SK-N-SH (cell line): Measurements from ENCODE around the gene CDH23.

ENCODE experiments used
- CHD2 ChIP-seq: fragments of 150-350 bp; IDR thresholded peaks from 2 replicates; pipeline ENCODE4 v1.6.1; 2018; ENCODE audit warnings: low read length; ENCODE audit not compliant: partially characterized antibody
- EP300 ChIP-seq, 2 experiments: IDR thresholded peaks; 2 replicates each; pipeline versions ENCODE4 v1.4.0 to v1.6.1; 2012; ENCODE audit warnings: borderline replicate concordance in 1 of 2, low read depth in 1 of 2, low read length in 1 of 2
- FOSL2 ChIP-seq: IDR thresholded peaks from 2 replicates; pipeline ENCODE4 v1.4.0; 2012; ENCODE audit warnings: low read depth, mild to moderate bottlenecking, moderate library complexity, borderline replicate concordance
- FOXM1 ChIP-seq: IDR thresholded peaks from 2 replicates; pipeline ENCODE4 v1.4.0; 2012; ENCODE audit warnings: low read depth, mild to moderate bottlenecking
- GABPA ChIP-seq: IDR thresholded peaks from 2 replicates; pipeline ENCODE4 v1.4.0; 2012; ENCODE audit warnings: low read depth, mild to moderate bottlenecking
- JUND ChIP-seq: IDR thresholded peaks from 2 replicates; pipeline ENCODE4 v1.4.0; 2012
- POLR2AphosphoS5 ChIP-seq: IDR thresholded peaks from 2 replicates; pipeline ENCODE4 v1.6.1; 2012; ENCODE audit warnings: low read depth, low read length
- TAF1 ChIP-seq: IDR thresholded peaks from 2 replicates; pipeline ENCODE4 v1.6.1; 2012; ENCODE audit warnings: low read depth, mild to moderate bottlenecking, low read length, moderate library complexity, borderline replicate concordance
- TF ChIP-seq, protein P1 (sequence below): fragments of 200-600 bp; sonication (generic); IDR thresholded peaks from 2 replicates; pipeline ENCODE4 v1.6.1; 2017; ENCODE audit warnings: antibody characterized with exemption, mild to moderate bottlenecking, moderate library complexity
- TF ChIP-seq, protein P2 (sequence below): IDR thresholded peaks from 2 replicates; pipeline ENCODE4 v1.6.1; 2012; ENCODE audit warnings: mild to moderate bottlenecking, low read depth, low read length, moderate library complexity
- TF ChIP-seq, protein P3 (sequence below): fragments of 150-350 bp; IDR thresholded peaks from 2 replicates; pipeline ENCODE4 v1.6.1; 2017; ENCODE audit warnings: antibody characterized with exemption, low read length, low read depth, borderline replicate concordance

DNA sequence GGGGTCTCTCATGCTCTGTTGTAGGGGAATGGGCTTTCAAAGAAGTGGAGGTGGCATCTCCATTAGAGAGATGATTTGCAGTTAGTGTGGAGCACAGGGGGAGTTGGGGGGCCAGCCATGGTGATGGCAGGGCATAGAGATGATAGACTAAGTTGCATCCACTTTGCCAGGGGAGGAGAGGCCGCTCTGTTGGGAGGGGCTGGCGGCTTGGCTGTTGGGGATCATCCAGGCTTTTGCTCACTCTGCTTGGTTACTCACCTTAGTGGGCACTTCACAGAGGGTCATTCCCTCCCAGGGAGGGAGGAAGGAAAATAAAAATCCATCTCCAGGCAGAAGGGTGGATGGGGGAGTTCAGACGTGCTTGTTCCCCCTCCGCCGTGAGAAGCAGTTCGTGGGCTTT, 31.4 kb upstream of the CDH23 start:
- TF ChIP-seq POLR2AphosphoS5 (no peak), CHD2 (no peak), TAF1 (no peak), JUND (no peak), FOSL2 (no peak), EP300 (IDR thresholded peaks at IDR 0.05; ENCODE audit: borderline replicate concordance in 1 of 2, low read depth in 1 of 2, low read length in 1 of 2) (no peak), GABPA (no peak), FOXM1 (no peak)
- TF ChIP-seq, protein P1, sequence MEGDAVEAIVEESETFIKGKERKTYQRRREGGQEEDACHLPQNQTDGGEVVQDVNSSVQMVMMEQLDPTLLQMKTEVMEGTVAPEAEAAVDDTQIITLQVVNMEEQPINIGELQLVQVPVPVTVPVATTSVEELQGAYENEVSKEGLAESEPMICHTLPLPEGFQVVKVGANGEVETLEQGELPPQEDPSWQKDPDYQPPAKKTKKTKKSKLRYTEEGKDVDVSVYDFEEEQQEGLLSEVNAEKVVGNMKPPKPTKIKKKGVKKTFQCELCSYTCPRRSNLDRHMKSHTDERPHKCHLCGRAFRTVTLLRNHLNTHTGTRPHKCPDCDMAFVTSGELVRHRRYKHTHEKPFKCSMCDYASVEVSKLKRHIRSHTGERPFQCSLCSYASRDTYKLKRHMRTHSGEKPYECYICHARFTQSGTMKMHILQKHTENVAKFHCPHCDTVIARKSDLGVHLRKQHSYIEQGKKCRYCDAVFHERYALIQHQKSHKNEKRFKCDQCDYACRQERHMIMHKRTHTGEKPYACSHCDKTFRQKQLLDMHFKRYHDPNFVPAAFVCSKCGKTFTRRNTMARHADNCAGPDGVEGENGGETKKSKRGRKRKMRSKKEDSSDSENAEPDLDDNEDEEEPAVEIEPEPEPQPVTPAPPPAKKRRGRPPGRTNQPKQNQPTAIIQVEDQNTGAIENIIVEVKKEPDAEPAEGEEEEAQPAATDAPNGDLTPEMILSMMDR, result no peak
- TF ChIP-seq, protein P2, sequence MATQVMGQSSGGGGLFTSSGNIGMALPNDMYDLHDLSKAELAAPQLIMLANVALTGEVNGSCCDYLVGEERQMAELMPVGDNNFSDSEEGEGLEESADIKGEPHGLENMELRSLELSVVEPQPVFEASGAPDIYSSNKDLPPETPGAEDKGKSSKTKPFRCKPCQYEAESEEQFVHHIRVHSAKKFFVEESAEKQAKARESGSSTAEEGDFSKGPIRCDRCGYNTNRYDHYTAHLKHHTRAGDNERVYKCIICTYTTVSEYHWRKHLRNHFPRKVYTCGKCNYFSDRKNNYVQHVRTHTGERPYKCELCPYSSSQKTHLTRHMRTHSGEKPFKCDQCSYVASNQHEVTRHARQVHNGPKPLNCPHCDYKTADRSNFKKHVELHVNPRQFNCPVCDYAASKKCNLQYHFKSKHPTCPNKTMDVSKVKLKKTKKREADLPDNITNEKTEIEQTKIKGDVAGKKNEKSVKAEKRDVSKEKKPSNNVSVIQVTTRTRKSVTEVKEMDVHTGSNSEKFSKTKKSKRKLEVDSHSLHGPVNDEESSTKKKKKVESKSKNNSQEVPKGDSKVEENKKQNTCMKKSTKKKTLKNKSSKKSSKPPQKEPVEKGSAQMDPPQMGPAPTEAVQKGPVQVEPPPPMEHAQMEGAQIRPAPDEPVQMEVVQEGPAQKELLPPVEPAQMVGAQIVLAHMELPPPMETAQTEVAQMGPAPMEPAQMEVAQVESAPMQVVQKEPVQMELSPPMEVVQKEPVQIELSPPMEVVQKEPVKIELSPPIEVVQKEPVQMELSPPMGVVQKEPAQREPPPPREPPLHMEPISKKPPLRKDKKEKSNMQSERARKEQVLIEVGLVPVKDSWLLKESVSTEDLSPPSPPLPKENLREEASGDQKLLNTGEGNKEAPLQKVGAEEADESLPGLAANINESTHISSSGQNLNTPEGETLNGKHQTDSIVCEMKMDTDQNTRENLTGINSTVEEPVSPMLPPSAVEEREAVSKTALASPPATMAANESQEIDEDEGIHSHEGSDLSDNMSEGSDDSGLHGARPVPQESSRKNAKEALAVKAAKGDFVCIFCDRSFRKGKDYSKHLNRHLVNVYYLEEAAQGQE, result no peak
- TF ChIP-seq, protein P3, sequence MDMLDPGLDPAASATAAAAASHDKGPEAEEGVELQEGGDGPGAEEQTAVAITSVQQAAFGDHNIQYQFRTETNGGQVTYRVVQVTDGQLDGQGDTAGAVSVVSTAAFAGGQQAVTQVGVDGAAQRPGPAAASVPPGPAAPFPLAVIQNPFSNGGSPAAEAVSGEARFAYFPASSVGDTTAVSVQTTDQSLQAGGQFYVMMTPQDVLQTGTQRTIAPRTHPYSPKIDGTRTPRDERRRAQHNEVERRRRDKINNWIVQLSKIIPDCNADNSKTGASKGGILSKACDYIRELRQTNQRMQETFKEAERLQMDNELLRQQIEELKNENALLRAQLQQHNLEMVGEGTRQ, result no peak
